GM19468 (cell line): Measurements from ENCODE around the gene WDR83.
"Not testable (repeated sequence)": the region's sequence is repeated elsewhere in the genome, so short reads cannot be mapped to it uniquely, and the experiment has no call there.

Experiments
- ATAC-seq: cut with Tn5 transposase; IDR thresholded peaks from one replicate; pipeline ENCODE4 v1.9.1; 2021; ENCODE audit warnings: mild to moderate bottlenecking, moderate library complexity, moderate number of reproducible peaks; ENCODE audit not compliant: unreplicated experiment; ENCODE audit errors: extremely low read depth

Gene WDR83

DNA sequence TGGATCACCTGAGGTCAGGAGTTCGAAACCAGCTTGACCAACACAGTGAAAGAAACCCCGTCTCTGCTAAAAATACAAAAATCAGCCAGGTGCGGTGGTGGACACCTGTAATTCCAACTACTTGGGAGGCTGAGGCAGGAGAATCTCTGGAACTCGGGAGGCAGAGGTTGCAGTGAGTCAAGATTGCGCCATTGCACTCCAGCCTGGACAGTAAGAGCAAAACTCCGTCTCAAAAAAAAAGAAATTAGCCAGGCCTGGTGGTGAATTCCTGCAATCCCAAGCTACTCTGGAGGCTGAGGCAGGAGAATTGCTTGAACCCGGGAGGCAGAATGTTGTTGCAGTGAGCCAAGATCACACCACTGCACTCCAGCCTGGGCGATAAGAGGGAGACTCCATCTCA, 42.0 kb downstream of the WDR83 start:
- ATAC-seq, result no peak

DNA sequence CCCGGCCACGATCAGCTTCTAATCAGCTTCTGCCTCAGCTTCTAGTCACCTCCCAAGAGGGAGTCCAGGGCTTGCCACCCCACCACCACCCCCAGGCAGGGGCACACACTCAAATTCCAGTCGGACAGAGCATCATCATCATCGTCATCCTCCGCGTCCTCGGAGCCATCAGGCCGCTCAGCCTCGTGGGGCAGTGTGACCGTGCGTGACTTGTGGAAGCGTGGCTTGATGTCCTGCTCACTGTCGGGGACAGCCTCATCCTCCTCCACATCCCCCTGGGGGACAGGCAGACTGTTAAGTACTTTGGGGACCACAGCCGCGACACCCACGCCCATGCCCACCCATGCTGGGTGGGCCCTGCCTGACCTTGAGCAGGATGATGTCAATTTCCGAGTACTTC, 44.6 kb downstream of the WDR83 start:
- no peak for ATAC-seq

DNA sequence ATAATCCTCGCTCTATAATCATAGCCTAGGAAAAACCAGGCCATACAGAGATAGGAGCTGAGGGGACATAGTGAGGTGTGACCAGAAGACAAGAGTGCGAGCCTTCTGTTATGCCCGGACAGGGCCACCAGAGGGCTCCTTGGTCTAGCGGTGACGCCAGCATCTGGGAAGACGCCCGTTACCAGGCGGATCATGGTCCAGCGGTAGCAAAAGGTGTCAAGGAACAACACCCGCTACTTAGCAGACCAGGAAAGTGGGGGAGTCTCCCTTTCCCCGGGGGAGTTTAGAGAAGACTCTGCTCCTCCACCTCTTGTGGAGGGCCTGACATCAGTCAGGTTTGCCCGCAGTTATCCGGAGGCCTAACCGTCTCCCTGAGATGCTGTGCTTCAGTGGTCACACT, 45.5 kb downstream of the WDR83 start:
- ATAC-seq, result not testable (repeated sequence)

DNA sequence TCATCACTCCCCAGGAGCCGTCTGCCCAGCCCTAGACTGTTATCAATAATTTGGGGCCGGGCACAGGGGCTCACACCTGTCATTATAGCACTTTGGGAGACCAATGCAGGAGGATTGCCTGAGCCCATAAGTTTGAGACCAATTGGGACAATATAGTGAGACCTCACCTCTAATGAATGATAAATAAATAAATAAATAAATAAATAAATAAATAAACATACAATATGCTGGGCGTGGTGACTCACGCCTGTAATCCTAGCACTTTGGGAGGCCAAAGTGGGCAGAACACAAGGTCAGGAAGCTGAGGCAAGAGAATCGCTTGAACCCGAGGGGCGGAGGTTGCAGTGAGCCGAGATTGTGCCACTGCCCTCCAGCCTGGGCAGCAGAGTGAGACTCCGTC, 46.7 kb downstream of the WDR83 start:
- ATAC-seq, result not testable (repeated sequence)

DNA sequence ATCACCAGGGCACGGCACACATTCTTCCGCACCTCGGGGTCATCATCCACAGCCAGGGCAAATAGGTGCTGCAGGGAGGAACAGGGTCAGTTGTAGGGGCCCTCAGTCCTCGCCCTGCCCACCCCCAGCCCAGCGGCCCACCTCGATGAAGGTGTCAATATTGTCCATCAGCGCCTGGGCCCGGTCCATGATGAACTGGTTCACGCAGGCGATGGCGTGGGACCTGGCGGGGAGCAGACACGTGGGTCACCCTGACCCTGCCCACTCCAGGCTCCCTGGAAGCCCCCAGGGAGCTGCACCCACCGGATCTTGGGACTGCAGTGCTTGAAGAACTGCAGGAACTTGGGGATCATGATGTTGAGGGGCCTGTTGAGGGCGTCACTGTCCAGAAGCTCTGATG, 48.5 kb downstream of the WDR83 start:
- ATAC-seq, result no peak

DNA sequence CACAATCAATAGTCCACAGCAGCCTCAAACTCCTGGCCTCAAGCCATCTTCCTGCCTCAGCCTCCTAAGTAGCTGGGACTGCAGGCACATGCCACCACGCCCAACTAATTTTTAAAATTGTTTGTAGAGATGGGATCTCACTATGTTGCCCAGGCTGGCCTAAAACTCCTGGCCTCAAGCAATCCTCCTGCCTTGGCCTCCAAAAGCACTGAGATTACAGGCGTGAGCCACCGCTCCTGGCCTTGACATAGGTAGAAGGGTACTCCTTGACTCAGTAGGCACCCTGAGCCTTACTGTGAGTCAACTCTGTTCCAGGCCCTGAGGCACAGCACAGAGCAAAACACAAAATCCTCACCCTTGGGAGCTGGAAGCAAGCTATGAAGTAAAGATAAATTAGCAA, 49.3 kb downstream of the WDR83 start:
- no peak for ATAC-seq

DNA sequence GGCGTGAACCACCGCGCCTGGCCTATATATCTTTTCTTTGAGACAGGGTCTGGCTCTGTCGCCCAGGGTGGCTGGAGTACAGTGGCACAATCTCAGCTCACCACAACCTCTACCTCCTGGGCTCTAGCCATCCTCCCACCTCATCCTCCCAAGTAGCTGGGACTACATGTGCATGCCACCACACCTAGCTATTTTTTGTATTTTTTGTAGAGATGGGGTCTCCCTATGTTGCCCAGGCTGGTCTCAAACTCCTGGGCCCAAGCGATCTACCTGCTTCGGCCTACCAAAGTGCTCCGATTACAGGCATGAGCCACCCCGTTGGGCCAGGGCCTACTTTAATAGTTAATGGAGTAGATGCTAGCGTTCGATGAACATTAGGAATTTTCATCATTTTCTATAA, 53.7 kb downstream of the WDR83 start:
- no peak for ATAC-seq

DNA sequence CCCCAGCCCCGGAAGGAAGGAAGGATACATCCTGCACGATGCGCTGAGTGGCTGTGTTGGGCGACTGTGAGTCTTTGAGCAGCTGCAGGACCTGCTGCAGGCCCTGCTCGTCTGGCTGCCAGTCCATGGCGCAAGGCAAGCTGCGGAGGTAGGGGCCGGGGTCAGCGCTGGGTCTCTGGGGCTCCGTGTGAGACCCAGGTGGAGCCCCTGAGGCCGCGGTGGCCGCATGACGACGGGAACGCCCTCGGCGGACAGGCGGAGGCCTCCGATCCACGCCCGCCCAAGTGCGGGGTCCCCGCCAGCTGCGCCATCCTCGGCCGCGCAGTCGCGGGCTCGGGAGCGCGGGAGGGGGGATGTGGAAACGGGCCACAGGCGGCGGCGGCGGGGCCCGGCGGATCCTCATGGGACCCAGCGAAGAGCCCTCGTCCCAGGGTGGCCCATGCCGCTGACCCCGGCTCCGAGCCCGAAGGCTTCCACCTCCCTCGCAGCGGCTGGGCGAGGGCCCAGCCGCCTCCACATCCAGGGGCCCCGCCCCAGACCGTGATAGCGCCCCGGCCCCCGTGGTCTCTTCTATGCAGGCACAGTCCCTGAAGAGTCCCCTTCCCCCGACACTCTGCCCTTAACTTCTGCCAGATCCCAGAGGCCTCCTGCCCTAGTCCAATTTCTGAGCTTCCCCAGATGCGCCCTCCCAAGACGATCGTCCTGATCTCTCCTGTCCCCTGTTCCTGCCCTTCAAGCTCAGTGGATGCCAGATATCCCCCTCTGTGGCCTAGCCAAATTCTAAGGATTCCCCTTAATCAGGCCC, 54.4 kb downstream of the WDR83 start:
- ATAC-seq, result no peak

DNA sequence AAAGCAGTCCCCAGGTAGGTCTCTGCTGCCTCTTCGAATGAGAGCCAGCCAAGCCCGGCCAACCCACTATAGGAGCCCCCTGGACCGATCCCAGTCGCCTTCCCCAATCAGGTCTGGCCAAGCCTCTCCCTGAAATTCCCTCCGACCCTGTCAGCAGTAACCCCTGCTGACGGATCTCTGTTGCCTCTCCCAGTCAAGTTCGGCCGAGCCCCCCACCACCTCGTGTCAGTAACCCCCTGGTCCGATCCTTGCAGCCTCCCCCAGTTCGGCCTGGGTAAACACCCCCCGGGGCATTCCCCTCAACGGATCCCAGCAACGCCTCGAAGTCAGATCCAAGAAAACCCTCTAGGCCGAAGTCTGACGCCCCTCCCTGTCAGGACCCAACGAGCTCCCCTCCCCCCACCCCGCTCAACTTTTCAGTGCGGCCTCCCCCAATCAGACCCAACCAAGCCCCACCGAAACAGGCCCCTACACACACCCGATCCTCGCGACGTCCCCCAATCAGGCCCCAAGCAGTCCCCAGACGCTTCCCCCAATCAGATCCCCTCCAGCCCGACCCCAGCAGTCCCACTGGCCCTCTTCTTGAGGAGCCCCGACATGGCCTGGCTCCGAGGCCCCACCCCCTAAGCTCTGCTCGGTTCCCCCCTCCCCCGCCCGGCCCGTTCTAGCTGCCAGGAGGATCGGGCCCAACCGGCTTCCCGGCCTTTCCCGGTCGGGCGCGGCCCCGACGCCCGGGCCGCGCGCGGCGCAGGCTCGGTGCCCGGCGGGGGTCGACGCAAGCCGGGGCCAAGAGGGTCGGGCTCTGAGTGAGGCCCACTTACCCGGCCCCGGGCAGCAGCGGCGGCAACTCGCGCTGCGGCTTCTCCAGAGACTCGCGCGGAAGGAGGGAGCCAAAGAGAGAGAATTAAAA, 55.3 kb downstream of the WDR83 start:
- ATAC-seq, result no peak

DNA sequence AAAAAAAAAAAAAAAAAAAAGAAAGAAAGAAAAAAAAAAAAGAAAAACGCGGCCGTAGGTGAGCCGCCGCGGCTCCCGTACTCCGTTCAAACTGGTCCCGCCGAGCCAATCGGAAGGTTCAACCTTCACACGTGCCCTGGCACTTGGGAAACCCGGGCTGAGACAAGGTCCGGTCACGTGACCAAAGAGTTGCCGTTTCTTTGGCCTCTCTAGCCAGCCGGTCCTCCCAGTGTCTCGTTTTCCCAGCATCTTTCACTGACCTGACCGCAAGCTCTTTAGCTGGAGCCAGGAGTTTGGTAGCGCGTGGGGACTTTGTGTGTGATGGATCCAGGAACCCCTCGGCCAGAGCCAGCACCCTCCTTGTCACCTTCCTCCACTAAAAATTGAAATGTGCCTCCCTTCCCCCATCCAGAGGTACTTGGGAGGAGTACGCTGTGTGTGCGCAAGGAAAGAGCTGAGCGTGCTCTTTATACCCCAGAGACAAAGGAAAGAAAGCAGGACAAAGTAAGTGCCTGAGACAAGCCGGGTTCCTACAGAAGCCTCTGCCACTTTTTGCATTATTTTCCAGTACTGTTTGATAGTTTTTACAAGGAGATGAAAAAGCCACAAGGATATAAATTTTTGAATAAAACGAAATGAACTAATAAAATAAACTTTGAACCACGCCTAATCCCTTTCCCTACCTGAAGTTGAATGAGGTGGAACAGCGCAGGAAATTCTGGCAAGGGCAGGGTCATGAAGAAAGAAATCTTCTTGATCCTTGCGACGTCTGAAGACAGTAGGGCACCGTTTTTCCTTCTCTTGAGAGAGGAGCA, 56.2 kb downstream of the WDR83 start:
- ATAC-seq, result peak; percentile 60

DNA sequence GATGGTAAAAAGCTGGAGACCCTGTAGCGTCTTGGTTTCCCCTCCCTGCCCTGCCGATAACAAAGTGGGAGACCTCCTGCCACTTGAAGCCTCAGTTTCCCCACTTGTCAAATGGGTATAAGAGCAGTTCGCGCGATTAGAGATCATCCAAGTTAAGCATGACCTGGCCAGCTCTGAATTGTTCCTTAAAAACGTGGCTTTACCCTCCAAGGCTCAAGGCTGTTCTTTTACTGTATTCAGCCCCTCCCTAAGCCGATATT, 56.7 kb downstream of the WDR83 start:
- ATAC-seq, result no peak

DNA sequence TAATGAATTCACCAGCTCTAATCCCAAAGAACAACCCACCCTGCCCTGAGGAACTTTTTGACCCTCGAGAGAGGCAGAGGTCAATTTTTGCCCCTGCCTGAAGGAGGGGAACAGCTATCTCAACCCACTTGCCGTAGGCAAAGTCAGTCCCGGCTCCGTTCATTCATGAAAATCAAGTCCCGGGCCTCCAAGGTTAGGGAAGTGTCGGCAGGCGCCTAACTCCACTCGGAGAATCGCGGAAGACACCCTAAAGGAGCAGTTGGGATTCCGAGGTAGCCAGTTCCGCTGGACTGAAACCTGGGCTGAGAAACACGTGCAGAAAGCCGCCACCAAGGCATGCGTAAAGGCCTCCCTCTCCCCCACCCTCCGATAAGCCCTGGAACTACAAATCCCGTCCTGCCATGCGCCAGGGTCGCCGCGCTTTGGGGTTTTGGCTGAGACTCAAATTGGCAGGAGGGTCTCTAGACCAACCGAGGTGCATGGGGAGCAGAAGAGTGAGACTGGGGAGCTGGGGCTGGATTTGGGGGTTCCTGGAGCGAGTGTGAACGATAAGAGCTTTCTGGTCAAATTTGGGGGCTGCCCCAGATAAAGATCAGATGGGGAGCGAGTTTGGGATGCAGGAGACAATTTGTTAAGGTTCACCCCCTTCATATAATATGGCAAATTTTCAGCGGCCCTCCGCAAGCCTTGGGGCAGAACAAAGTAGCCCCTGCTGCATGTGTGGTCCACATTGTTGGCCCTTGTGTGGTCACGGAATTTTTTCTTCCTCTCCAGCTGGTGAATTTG, 57.2 kb downstream of the WDR83 start, which contains the start of gene TNPO2:
Gene TNPO2 (minus strand): TSS at position 292 of the 786 bp plus-strand sequence. CDS start 2,955 bp downstream, outside the sequence.
- no peak for ATAC-seq
